GM11168 (cell line): ENCODE data around the gene DERA.
"Not testable (repeated sequence)": the region's sequence is repeated elsewhere in the genome, so short reads cannot be mapped to it uniquely, and the experiment has no call there.

ENCODE experiments used
- in situ Hi-C: fragments of 300-500 bp; cut with MboI; formaldehyde crosslinking; loops from one replicate; pipeline ENCODE4 v1.12.0; 2022; ENCODE audit warnings: low sequenced_read_pairs; ENCODE audit not compliant: unreplicated experiment

The DERA gene

DNA sequence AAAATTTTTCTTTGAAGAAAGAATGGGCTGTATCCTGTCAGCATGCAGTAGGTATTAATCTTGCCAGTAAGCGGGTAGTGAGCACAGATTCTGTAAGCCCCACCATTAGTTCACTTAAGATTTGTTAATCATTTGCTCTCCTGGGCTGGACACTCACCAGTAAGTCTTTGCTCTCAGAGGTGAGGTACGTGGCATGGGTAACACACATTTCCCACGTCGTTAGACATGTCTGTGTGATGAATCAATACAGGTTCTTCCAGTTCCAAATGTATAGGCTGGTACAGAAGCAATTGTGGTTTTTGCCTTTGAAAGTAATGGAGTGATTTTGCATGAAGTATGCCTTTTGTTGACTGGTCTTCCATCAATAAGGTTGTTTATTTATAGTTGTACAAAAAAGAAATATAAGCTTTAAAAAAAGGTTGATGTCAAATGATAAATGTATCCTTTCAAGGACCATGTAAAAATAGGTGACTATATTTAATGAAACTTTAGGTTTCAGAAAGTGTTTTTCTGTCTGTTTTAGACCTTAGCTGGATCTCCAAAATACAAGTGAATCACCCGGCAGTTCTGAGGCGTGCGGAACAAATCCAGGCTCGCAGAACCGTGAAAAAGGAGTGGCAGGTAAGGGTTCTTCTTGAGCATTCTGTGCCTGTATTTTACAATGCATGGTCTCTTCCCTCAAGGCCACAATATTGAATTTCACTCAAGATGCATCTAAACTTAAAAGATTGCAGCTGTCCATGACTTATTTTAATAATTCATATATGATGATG is 45.5 kb downstream of the DERA start:
- in situ Hi-C loops = no loop called here

- in situ Hi-C loops = no loop called here
These were observed 51.6 kb downstream of the DERA start for GRCh38 chr12:15962760-15963159.

DNA sequence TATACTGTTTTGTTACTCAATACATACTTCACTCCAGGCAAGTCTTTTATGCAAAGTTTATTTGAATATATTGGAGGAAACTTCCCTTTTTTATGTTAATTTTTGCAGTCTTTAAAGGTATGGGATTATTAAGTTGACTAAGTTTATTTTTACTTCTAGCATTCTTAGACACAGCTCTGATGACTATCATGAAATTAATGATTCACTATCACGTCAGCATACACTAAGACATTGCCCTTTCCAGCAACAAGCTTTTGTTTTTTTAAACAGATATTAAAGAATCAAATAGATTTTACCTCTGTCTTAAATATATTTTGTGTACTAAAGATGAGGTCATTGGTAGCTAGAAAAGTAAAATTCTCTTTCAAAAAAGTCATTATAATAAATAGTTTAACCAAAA is 52.1 kb downstream of the DERA start:
- in situ Hi-C loops = no loop called here

GRCh38 chr12:15966426-15966825 is 55.3 kb downstream of the DERA start:
- in situ Hi-C loops = no loop called here

- in situ Hi-C loops = not testable (repeated sequence)
These were observed 55.9 kb downstream of the DERA start for GRCh38 chr12:15967053-15967452.

DNA sequence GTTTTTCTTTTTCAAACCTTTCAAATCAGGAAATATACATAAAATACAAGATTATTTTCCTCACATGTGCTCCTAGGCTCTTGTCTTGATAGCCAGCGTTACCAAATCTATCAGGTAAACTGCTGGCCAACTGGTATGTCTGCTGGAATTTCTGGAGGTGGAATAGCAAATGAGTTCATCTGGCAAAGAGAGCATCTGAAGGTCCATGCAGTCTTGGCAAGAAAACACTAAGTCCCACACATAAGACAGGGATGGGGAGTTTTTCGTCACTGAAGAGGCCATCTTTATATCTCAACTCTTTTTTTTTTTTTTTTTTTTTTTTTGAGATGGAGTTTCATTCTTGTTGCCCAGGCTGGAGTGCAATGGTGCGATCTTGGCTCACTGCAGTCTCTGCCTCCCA is 60.1 kb downstream of the DERA start:
- in situ Hi-C loops = no loop called here

DNA sequence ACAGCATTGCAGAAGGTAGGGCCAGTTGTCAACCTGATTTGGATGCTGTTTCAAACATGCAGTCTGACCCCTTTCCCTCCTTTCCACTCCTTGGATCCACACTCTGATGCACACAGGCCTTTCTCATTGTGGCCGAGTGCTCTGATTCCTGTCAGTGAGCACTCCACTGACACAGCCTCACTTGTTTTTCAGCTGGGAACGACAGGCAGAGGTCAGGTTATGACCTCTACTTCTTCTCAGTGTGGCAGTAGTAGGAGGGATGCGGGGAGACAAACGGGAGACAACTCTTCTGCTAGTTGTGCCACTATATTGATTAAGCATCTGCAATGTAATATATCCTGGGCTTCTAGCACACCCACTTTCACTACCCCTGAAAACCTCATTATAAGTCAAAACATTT is 61.8 kb downstream of the DERA start:
- in situ Hi-C loops = no loop called here

DNA sequence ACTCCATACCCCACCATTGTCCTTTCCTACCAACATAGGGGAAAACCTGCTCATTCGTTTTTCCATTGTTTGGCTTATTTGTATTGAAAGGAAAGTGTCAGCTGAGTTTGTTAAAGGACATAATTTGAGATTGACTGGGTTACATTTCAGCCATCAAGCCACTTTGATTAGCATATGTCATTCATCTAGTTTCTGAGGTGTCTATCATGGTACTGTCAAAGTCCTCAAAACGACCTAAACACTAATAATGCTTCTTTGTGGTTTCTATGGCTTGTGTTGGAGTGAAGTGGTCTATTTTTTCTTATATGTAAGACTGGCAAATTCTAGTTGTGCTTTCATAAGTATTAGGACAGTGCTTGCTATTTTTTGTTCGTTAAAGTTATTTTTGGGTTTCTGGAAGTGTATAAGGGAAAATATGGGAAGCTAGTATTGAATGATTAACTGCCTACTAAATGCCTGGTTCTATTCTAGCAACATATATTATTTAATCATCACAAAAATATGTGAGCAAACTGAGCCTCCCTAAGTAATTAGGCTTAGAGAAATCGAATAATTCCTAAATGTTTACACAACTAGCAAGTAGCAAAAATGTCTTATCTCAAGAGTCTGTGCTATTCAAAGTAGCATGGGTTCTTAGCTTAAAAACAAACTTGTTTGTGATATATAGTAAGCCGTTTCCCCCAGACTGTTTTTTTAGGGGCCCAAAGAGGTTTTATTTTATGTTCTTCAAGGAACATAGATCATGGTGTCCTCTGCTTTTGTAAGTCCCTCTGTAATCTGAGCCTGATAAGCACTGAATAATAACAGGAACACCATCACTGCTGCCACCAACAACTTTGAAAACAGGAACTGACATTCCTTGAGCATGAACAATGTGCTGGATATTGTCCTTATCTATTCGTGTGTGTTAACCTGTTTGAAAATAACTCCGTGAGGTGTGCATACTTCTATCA is 67.1 kb downstream of the DERA start:
- in situ Hi-C loops = no loop called here

DNA sequence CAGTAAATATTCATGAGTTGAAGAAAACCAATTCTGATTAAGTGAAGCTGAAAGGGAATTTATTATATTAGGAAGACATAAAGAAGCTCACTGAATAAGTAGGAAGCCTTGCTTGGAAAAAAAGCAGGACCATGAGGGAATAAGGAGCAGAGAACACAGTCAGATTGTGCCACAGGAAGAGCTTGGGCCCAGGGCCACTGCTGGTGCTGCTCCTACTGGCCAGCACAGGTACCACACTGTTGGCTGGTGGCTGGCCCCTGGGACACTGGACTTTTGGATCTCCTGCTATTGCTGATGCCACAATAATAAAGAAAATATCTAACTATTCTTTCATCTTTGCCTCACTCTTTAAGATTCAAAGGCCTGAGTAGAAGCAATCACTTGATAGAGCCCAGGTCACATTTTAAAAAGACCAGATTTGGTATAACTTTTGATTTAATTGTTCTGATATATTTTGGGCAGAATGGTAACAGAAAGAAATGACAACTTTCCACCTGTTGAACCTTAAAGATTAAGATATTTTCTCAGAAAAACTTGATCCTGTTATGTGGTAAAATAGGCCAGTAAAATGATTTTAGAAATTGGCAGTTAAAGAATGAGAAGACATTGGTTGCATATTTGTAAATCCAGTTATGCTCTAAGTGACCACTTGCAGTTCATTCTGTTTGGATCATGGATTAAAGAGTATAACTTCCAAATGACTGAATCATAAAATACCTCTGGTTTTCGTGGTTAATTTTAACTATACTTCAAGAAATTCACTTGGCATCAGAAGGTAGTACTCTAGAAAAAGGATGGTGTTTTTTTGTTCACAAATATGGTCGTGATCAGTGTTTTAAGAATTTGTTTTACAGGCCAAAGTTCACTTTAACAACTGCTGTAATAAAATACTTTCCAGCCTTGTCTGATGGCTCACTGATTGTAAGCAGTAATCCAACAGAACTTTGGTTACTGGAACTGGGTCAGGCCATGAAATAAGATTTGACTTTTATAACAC is 68.3 kb downstream of the DERA start:
- in situ Hi-C loops = no loop called here

DNA sequence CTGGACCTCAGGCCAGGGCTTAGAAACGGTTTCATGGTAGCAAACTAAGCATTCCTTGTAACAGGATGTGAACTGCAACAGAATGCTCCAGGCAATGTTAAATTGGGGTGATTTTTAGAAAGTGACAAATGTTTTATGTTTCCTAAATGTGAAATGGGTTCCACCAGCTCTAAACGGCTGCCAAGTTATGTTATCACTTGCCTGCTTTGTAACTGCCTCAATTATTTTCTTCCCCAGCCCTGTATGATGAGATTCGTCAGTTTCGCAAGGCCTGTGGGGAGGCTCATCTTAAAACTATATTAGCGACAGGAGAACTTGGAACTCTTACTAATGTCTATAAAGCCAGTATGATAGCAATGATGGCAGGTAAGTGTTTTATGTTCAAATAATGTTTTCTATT is 70.9 kb downstream of the DERA start:
- in situ Hi-C loops = no loop called here

GRCh38 chr12:15982471-15982870 is 71.3 kb downstream of the DERA start:
- in situ Hi-C loops = no loop called here

DNA sequence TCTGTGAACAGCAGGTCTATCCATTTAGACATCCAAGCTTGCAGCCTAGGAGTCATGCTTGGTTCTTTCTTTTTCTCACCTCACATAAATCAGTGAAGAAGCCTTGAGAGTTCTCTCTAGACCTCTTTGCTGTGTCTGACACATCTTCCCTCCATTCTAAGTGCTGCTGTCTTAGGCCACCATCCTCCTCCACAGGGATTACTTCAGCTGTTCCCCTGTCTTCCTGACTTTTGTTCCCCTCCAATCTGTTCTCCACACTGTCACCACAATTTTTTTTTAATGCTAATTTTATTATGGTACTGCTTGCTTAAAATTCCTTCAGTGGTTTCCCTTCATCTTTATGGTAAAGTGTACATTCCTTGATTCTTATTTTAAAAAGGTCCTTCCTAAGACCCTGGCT is 71.8 kb downstream of the DERA start:
- in situ Hi-C loops = no loop called here

GRCh38 chr12:15984097-15984800 is 73.1 kb downstream of the DERA start:
- in situ Hi-C loops = no loop called here

- in situ Hi-C loops = no loop called here
These were observed 73.8 kb downstream of the DERA start for GRCh38 chr12:15984963-15985362.

- in situ Hi-C loops = no loop called here
These were observed 76.6 kb downstream of the DERA start for GRCh38 chr12:15987696-15988095.

- in situ Hi-C loops = no loop called here
These were observed 78.0 kb downstream of the DERA start for GRCh38 chr12:15988983-15989755.

DNA sequence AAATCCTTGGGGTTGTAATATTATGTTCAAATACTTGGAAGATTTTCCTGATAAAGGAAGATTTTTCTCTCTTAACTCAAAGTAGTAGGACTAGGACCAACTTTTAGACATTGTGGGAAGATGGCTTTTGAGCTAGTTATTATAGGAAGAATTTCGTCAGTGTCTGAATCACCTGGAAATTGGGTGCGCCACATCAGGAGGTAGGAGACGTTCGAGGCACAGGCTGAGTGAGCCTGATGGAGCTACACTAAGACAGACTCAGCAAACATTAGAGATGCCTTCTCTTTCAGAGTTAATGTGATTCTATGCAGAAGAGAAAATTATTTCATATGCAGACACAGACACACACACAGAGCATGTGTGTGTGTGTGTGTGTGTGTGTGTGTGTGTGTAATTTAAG is 84.7 kb downstream of the DERA start:
- in situ Hi-C loops = no loop called here

DNA sequence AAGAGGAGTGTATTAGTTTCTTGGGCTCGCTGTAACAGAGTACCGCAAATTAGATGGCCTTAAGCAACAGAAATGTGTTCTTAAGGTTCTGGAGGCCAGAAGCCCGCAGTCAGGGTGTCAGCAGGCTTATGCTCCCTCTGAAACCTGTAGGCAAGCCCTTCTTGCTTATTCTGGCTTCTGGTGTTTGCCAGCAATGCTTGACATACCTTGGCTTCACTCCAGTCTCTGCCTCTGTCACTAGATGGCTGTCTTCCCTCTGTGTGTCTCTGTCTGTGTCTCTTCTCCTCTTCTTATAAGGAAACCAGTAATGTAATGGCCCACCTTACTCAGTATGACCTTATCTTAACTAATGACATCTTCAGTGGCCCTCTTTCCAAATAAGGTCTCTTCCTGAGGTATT is 85.1 kb downstream of the DERA start:
- in situ Hi-C loops = no loop called here

GRCh38 chr12:15996948-15997347 is 85.8 kb downstream of the DERA start:
- in situ Hi-C loops = no loop called here
